T-helper 17 cell (primary cell): ENCODE data around the gene TPT1. TPM values are rescaled to one million over a fixed set of nuclear protein-coding genes. Genes with fewer than 3 reads are reported as not detected.
A peak's percentile ranks its signal among the peaks of the same experiment; 100 is the strongest.

Experiments used
- ATAC-seq: fragments of 150-1000 bp; cut with Tn5 transposase; 2 replicates; pipeline ENCODE4 v1.10.0; 2021; ENCODE audit warnings: mild to moderate bottlenecking, moderate library complexity
- DNase-seq, 3 donors: peaks; one replicate each; pipeline versions ENCODE4 v3.0.0 to v3.0.0-alpha.2; 2020 to 2021
- H3K9me3 ChIP-seq: one replicate; pipeline ENCODE4 v1.7.0; 2013; ENCODE audit warnings: low read length, mild to moderate bottlenecking; ENCODE audit not compliant: control insufficient read depth, poor library complexity, severe bottlenecking
- H3K27ac Mint-ChIP-seq: one replicate; pipeline ENCODE4 v1.8.0; 2022; ENCODE audit warnings: mild to moderate bottlenecking, moderate library complexity, mixed read lengths
- H3K27me3 Mint-ChIP-seq: one replicate; pipeline ENCODE4 v1.8.0; 2022; ENCODE audit warnings: mixed read lengths
- H3K36me3 Mint-ChIP-seq: one replicate; pipeline ENCODE4 v1.8.0; 2022; ENCODE audit warnings: low read depth, mixed read lengths
- H3K4me1 Mint-ChIP-seq: one replicate; pipeline ENCODE4 v1.8.0; 2022; ENCODE audit warnings: mild to moderate bottlenecking, mixed read lengths
- H3K4me3 Mint-ChIP-seq: one replicate; pipeline ENCODE4 v1.8.0; 2022; ENCODE audit warnings: mild to moderate bottlenecking, moderate library complexity, mixed read lengths
- total RNA-seq, 4 donors: library from RNA in 2 of 4; stranded (reverse) in 2 of 4; gene quantifications; one replicate each; pipeline ENCODE4 v1.2.3 and lab custom pipeline; 2022 to 2026

Gene TPT1
- total RNA-seq, 2 donors from 2014 or later: 7,650 to 7,799 TPM

DNA sequence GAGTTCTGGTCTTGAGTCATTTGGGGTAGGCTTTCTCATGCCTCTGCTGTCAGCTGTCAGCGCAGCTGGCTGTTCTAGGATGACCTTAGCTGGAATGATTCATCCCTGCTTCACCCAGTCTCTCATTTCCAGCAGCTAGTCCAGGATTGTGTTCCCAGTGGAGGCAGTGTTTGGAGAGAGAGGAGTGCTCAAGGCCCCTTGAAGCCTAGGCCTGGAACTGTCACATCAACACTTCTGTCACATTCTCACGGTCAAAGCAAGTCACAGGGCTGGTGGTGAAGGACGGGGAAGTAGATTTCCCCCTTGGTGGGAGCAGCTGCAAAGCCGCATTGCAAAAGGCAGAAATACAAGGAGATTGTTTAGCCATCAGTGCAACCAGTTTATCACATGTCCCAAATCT lies 15.2 kb downstream of the TPT1 start:
- no peak for ATAC-seq
- H3K9me3 ChIP-seq: no peaks in the 10 kb centered on the region
- no peak for DNase-seq
- Mint-ChIP-seq H3K4me3 (no peak overlapping the region), H3K27ac (peak overlapping the region; percentile 81), H3K4me1 (peaks cover 32% of the 10 kb centered on the region), H3K36me3 (no peaks in the 10 kb centered on the region), H3K27me3 (no peaks in the 10 kb centered on the region)

DNA sequence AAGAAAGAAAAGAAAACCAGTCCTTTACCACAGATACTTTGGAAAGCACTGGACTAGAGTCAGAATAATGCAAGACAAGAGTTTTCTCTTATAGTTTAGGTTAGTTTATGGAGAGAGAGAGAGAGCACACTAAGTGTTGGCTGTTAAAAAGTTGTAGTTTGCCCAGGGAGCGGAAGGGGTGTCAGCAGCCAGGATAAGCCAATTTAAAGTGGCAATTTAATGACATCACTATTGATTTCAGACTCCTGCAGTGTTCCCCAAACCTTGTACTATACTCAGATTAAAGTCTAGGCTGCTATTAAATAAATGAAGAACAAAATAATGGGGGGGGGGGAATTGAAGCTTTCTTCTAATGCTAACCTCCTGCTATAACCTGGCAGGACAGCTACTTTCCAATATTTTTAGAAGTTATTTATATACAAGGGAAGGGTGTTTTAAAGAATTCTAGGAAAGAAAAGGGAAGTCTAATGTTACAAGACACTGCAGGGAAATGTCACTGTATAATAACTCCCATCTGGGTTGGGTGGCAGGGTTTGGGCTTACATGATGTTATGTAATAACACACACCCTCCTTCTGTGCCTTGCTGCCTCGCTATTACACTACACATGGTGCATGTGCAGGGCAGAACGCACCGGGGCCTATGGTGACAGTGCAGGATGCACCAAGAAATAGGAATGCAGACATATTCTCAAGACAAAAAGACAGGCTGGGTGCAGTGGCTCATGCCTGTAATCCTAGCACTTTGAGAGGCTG lies 19.9 kb downstream of the TPT1 start:
- Mint-ChIP-seq H3K4me1 (peaks cover 12% of the 10 kb centered on the region), H3K27ac (no peak overlapping the region), H3K4me3 (no peak overlapping the region), H3K36me3 (no peaks in the 10 kb centered on the region), H3K27me3 (no peaks in the 10 kb centered on the region)
- no peaks in the 10 kb centered on the region for H3K9me3 ChIP-seq
- DNase-seq (no peak), ATAC-seq (no peak)

GRCh38 chr13:45316996-45317395 lies 24.0 kb downstream of the TPT1 start:
- ATAC-seq: no peak
- no peak for DNase-seq
- H3K4me3 Mint-ChIP-seq: no peak overlapping the region
- no peaks in the 10 kb centered on the region for H3K27me3 Mint-ChIP-seq
- no peak overlapping the region for H3K27ac Mint-ChIP-seq
- H3K4me1 Mint-ChIP-seq: peaks cover 9% of the 10 kb centered on the region
- no peaks in the 10 kb centered on the region for H3K36me3 Mint-ChIP-seq
- no peaks in the 10 kb centered on the region for H3K9me3 ChIP-seq

GRCh38 chr13:45316338-45316737 lies 24.6 kb downstream of the TPT1 start:
- Mint-ChIP-seq H3K4me3 (no peak overlapping the region), H3K27ac (no peak overlapping the region), H3K27me3 (no peaks in the 10 kb centered on the region), H3K36me3 (no peaks in the 10 kb centered on the region), H3K4me1 (peaks cover 10% of the 10 kb centered on the region)
- H3K9me3 ChIP-seq: no peaks in the 10 kb centered on the region
- DNase-seq: no peak
- no peak for ATAC-seq

DNA sequence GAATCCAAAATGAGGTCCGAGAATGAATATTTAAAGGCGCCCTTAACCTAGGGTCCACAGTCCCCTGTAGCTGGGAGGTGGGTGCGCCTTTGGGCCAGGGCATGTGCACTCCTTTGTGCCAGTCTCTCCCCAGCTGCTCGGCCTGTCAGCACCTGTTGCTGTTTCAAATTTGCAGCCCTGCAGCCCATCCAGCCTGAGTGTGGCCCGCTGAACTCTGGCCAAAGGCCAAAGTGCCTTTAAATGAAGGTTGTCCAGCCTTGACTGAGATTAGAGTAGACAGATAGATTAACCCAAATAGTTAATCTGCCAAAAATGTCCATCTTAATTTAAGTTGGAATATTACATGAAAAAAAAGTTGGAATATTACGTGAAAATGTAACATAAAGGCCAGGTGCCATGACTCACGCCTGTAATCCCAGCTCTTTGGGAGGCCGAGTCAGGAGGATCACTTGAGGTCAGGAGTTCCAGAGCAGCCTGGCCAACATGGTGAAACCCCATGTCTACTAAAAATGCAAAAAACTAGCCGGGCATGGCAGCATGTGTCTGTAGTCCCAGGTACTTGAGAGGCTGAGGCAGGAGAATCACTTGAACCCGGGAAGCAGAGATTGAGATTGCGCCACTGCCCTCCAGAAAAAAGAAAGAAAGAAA lies 25.3 kb downstream of the TPT1 start:
- peaks cover 15% of the 10 kb centered on the region for H3K4me1 Mint-ChIP-seq
- no peaks in the 10 kb centered on the region for H3K9me3 ChIP-seq
- no peaks in the 10 kb centered on the region for H3K27me3 Mint-ChIP-seq
- H3K36me3 Mint-ChIP-seq: no peaks in the 10 kb centered on the region
- no peak overlapping the region for H3K4me3 Mint-ChIP-seq
- DNase-seq (no peak), ATAC-seq (no peak)
- no peak overlapping the region for H3K27ac Mint-ChIP-seq

- DNase-seq: no peak
- Mint-ChIP-seq H3K4me3 (no peak overlapping the region), H3K27ac (no peak overlapping the region), H3K4me1 (peaks cover 17% of the 10 kb centered on the region), H3K27me3 (no peaks in the 10 kb centered on the region), H3K36me3 (no peaks in the 10 kb centered on the region)
- no peak for ATAC-seq
- no peaks in the 10 kb centered on the region for H3K9me3 ChIP-seq
These were observed 26.2 kb downstream of the TPT1 start for GRCh38 chr13:45314822-45315221.

DNA sequence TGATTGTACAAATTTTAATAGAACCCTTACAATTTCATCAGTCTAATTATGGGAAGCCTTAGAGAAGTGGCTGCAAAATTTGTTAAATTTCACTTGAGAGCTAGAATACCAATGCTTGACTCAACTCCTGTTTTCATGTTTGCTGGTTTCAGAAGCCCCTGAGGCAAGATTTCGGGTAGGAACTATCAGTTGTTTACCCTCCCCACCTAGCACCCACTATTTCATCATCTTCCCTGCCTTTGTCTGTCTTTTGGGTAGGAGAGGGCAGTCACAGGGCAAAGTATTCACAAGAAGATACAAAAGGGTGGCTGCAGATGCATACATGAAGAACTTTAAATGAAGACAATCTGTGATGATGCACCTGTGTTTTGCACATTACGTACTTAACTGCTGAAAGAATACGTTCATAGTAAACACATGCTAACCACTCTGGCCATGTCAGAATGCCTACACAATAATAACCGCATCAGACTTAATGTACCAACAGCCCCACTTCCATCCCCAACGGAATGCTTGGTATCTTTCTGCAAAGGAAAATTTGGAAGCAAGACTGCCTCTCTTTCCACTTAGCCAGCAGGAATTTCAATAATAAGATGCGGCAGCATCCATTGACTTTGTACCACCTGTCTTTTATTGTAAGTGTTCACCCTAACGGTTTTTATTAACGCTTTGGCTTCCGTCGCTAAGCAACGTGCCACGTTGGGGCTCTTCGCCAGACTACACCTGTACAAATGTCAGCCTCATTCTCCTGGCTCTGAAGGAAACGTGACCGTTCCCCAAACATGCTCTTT lies 30.4 kb downstream of the TPT1 start:
- no peaks in the 10 kb centered on the region for H3K36me3 Mint-ChIP-seq
- ATAC-seq: no peak
- peaks cover 22% of the 10 kb centered on the region for H3K4me1 Mint-ChIP-seq
- H3K4me3 Mint-ChIP-seq: peak overlapping the region; percentile 88
- no peaks in the 10 kb centered on the region for H3K9me3 ChIP-seq
- no peak for DNase-seq
- peaks cover 5% of the 10 kb centered on the region for H3K27me3 Mint-ChIP-seq
- H3K27ac Mint-ChIP-seq: peak overlapping the region; percentile 76

- DNase-seq (no peak), ATAC-seq (no peak)
- no peak overlapping the region for H3K27ac Mint-ChIP-seq
- H3K4me3 Mint-ChIP-seq: no peak overlapping the region
- H3K27me3 Mint-ChIP-seq: peaks cover 25% of the 10 kb centered on the region
- H3K36me3 Mint-ChIP-seq: peaks cover 6% of the 10 kb centered on the region
- H3K9me3 ChIP-seq: no peaks in the 10 kb centered on the region
- H3K4me1 Mint-ChIP-seq: peaks cover 18% of the 10 kb centered on the region
These were observed 34.0 kb downstream of the TPT1 start for GRCh38 chr13:45306966-45307365.

DNA sequence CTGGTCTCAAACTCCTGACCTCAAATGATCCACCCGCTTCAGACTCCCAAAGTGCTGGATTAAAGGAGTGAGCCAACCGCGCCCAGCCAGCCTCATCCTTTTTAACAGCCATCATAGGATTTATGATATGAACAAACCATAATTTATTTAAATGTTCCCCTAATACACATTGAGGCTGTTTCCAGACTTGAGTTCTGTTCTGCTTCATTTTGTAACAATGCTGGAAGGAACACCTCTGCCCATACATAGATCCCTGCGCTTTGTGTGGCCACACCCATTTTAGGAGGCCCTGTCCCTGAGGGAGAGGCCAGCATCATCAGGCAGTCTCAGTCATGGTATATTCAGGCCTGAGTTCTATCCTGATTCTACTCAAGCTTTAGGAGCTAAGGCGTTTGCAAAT lies 35.9 kb downstream of the TPT1 start:
- DNase-seq: no peak
- H3K9me3 ChIP-seq: no peaks in the 10 kb centered on the region
- Mint-ChIP-seq H3K4me1 (peaks cover 7% of the 10 kb centered on the region), H3K36me3 (peaks cover 6% of the 10 kb centered on the region), H3K4me3 (no peak overlapping the region), H3K27ac (no peak overlapping the region), H3K27me3 (peaks cover 25% of the 10 kb centered on the region)
- no peak for ATAC-seq

GRCh38 chr13:45303866-45304265 lies 37.1 kb downstream of the TPT1 start:
- H3K9me3 ChIP-seq: no peaks in the 10 kb centered on the region
- no peak for ATAC-seq
- no peak overlapping the region for H3K27ac Mint-ChIP-seq
- no peak for DNase-seq
- H3K36me3 Mint-ChIP-seq: peaks cover 6% of the 10 kb centered on the region
- H3K4me1 Mint-ChIP-seq: peaks cover 3% of the 10 kb centered on the region
- H3K4me3 Mint-ChIP-seq: no peak overlapping the region
- H3K27me3 Mint-ChIP-seq: peaks cover 20% of the 10 kb centered on the region

DNA sequence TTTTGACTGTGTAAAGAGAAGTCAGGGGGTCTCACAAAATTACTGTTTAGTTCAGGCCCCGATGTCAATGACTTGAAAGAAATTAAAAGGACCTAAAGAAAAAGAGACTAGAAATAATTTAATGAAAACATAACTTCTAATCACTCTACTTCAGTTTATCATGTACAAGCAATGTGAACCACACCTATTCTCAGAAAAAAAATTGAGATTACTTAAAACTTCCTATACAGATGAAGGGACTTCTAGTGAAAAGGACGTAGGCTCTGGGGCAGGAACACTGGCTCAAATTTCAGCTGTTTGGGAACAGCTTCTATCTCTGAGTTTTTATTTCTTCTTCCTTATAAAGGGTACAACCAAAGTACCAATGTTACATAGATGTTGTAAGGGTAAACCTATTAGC lies 38.0 kb downstream of the TPT1 start:
- no peak for ATAC-seq
- peaks cover 20% of the 10 kb centered on the region for H3K27me3 Mint-ChIP-seq
- no peak overlapping the region for H3K27ac Mint-ChIP-seq
- DNase-seq: no peak
- peaks cover 6% of the 10 kb centered on the region for H3K36me3 Mint-ChIP-seq
- no peak overlapping the region for H3K4me3 Mint-ChIP-seq
- H3K9me3 ChIP-seq: no peaks in the 10 kb centered on the region
- peaks cover 11% of the 10 kb centered on the region for H3K4me1 Mint-ChIP-seq

- Mint-ChIP-seq H3K36me3 (peaks cover 6% of the 10 kb centered on the region), H3K4me3 (no peak overlapping the region), H3K27me3 (peaks cover 20% of the 10 kb centered on the region), H3K4me1 (peaks cover 16% of the 10 kb centered on the region), H3K27ac (no peak overlapping the region)
- H3K9me3 ChIP-seq: no peaks in the 10 kb centered on the region
- ATAC-seq: no peak
- no peak for DNase-seq
These were observed 38.5 kb downstream of the TPT1 start for GRCh38 chr13:45302507-45302906.

DNA sequence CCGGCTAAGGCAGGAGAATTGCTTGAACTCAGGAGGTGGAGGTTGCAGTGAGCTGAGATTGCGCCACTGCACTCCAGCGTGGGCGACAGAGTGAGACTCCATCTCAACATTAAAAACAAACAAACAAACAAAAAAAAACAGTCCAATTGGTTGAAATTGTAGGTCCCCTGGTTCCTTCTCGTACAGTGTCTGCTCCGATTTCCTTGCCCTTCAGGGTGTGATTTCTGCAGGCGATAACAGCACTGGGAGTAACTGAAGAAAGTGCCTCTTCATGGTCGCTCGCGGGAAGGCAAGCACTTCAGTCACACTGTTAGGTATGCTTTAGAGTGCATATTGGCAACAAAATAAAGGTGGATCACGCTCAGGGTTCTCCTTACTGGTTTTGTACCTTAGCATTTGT lies 39.7 kb downstream of the TPT1 start:
- no peaks in the 10 kb centered on the region for H3K9me3 ChIP-seq
- H3K4me1 Mint-ChIP-seq: peaks cover 23% of the 10 kb centered on the region
- ATAC-seq: no peak
- H3K4me3 Mint-ChIP-seq: no peak overlapping the region
- H3K27me3 Mint-ChIP-seq: peaks cover 20% of the 10 kb centered on the region
- peaks cover 6% of the 10 kb centered on the region for H3K36me3 Mint-ChIP-seq
- no peak for DNase-seq
- no peak overlapping the region for H3K27ac Mint-ChIP-seq
